GM18502 (cell line): ENCODE data around the gene HSD17B8.

Experiments used
- ATAC-seq: cut with Tn5 transposase; IDR thresholded peaks from one replicate; pipeline ENCODE4 v1.9.1; 2021; ENCODE audit warnings: mild to moderate bottlenecking; ENCODE audit not compliant: unreplicated experiment, poor library complexity

The HSD17B8 gene

GRCh38 chr6:33171016-33171879 is 33.2 kb upstream of the HSD17B8 start:
- no peak for ATAC-seq

GRCh38 chr6:33171880-33172687 is 32.4 kb upstream of the HSD17B8 start:
- ATAC-seq: no peak

GRCh38 chr6:33172688-33173534 is 31.5 kb upstream of the HSD17B8 start:
- no peak for ATAC-seq

GRCh38 chr6:33173535-33174180 is 30.8 kb upstream of the HSD17B8 start:
- ATAC-seq: no peak

GRCh38 chr6:33174784-33175183 is 29.7 kb upstream of the HSD17B8 start:
- ATAC-seq: no peak

- no peak for ATAC-seq
Measured at GRCh38 chr6:33175436-33176069, 28.9 kb upstream of the HSD17B8 start.

GRCh38 chr6:33176906-33177305 is 27.5 kb upstream of the HSD17B8 start:
- ATAC-seq: no peak

GRCh38 chr6:33177552-33178446 is 26.7 kb upstream of the HSD17B8 start:
- no peak for ATAC-seq

- no peak for ATAC-seq
Measured at GRCh38 chr6:33178755-33179475, 25.5 kb upstream of the HSD17B8 start.

GRCh38 chr6:33181141-33181540 is 23.3 kb upstream of the HSD17B8 start:
- no peak for ATAC-seq

- no peak for ATAC-seq
Measured at GRCh38 chr6:33183071-33183683, 21.3 kb upstream of the HSD17B8 start.

- ATAC-seq: no peak
Measured at GRCh38 chr6:33185190-33185589, 19.3 kb upstream of the HSD17B8 start.

GRCh38 chr6:33185654-33186187 is 18.7 kb upstream of the HSD17B8 start:
- no peak for ATAC-seq

GRCh38 chr6:33187809-33188208 is 16.6 kb upstream of the HSD17B8 start:
- ATAC-seq: no peak

GRCh38 chr6:33189164-33189563 is 15.3 kb upstream of the HSD17B8 start:
- ATAC-seq: no peak

- no peak for ATAC-seq
Measured at GRCh38 chr6:33189625-33190448, 14.6 kb upstream of the HSD17B8 start.
